GM19468 (cell line): ENCODE results near the gene LOXL1.
"Not testable (repeated sequence)": the region's sequence is repeated elsewhere in the genome, so short reads cannot be mapped to it uniquely, and the experiment has no call there.

Experiments
- ATAC-seq: cut with Tn5 transposase; IDR thresholded peaks from one replicate; pipeline ENCODE4 v1.9.1; 2021; ENCODE audit warnings: mild to moderate bottlenecking, moderate library complexity, moderate number of reproducible peaks; ENCODE audit not compliant: unreplicated experiment; ENCODE audit errors: extremely low read depth

Gene LOXL1

DNA sequence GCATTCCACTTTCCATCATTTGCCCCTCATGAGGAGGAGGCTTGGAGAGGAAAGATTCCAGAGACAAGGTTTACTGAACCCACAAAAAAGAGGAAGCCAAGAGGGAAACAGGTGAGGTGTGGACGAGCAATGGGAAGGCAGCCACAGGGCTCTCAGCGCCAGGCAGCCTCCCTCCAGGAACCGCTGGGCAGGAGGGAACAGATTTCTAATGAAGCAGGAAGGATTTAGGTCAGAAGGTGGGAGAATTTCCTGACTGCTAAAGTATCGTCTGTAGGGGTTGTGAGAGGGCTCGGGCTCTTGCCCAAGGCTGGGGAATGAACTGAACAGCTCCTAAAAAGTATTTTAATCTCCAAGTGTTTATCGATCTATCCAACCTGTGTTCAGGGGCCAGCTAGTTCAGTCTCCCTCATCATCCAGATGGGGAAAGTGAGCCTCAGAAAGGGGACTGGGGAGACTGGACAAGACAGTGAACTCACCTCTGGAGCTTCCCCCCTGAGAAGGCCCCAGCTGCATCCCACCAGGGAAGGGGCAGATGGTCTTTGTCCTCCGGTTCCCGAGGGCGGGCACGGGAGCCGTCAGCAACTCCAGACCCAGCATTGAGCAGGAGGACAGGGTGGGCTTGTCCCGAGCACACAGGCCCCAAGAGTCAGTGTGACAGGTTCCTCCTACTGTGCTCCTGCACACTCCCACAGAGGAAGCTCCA, 10.5 kb downstream of the LOXL1 start:
- no peak for ATAC-seq

DNA sequence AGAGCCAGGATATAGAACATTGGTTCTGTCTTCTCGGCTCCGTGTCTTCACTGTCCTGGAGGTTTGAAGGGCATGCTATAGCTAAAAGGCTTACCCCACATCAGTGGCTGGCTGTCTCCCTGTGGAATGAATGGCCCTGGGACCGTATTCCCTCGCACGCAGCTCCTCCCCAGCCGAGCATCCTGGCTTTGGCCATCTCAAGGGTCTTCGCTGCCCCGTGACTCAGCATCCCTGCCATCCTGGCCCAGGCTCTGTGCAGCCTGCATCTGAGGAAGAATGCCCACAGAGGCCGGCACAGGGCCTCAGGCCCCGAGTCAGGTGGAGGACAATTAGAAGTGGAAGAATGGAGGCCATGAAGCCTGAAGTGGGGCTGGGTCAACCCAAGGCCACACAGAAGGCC, 11.0 kb downstream of the LOXL1 start:
- ATAC-seq = no peak

DNA sequence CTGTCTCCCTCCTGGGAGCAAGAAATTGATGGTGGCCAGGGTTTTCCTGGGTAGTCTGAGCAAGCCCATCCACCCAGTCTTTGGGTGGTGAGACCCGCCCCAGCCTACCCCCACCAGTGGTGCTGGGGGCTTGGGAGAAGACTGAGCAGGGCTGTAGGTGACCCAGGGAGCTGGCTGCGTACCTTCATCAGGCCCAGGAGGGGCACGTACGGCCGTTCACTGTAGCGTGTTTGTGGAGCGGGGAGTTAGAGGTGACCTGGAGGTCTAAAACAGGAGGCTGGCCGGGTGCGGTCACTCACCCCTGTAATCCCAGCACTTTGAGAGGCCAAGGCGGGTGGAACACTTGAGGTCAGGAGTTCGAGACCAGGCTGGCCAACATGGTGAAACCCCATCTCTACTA, 11.5 kb downstream of the LOXL1 start:
- no peak for ATAC-seq

DNA sequence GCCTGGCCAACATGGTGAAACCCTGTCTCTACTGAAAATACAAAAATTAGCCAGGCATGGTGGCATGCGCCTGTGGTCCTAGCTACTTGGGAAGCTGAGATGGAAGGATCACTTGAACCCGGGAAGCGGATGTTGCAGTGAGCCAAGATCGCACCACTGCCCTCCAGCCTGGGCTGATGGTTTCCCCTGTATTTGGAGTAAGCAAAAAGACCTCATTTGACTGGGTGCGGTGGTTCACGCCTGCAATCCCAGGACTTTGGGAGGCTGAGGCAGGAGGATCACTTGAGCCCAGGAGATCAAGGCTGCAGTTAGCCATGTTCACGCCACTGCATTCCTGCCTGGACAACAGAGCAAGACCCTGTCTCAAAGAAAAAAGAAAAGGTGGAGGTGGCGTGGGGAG, 12.3 kb downstream of the LOXL1 start:
- not testable (repeated sequence) for ATAC-seq

DNA sequence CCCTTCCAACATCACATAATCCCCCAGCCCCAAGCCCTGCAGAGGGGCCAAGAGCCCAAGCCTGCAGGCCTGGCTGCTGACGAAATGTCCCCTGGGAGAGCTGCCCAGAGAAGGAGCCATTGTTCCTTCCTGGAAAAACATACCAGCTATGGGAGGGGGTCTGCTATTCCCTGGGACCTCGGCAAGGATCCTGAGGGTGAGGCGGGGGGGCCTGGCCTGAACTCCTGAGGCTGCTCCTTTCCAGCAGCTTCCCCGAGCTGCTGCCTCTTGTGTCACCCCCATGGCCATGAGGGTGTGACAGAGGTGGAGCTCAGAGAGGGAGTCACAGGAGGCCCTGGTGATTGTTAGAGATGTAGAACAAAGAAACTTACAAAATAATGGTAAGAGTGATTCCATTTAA, 12.9 kb downstream of the LOXL1 start:
- ATAC-seq = no peak

DNA sequence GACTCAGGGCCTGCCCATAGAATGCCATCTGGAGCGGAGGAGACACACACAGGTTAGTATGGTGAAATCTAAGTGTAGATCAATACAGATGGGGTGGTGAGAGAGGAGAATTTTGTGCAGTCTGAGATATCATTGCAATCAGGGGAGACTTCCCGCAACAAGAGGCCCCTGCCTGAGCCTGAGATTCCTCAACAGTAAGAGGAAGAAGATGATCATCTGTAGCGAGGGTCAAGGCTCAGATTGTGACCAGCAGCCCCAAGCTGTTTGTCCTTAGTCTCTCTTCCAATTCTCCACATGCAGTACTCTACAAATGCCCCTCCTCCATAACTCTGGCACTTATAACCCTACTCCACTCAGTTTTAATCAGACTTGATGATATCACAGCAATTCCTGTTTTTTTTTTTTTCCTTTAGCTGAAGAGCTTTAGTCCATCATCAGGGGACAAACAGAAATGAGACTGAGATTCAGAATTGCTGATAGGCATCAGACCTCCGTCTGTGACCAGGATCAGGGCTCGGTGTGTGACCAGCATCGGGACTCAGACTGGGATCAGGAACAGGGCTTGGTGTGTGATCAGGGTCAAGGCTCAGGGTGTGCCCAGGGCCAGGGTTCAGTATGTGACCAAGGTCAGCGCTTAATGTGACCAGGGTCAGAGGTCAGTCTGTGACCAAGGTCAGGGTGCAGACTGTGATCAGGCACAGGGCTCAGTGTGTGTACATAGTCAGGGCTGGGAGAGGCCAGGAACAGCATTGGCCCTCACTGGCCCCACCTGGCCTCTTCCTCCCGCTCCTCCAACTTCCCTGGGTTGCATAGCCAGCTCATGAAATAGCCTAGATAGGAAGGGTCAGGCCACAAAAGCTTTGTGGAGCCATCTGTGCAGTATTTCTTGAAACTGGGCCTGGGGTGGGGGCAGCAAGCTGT, 14.1 kb downstream of the LOXL1 start:
- no peak for ATAC-seq

DNA sequence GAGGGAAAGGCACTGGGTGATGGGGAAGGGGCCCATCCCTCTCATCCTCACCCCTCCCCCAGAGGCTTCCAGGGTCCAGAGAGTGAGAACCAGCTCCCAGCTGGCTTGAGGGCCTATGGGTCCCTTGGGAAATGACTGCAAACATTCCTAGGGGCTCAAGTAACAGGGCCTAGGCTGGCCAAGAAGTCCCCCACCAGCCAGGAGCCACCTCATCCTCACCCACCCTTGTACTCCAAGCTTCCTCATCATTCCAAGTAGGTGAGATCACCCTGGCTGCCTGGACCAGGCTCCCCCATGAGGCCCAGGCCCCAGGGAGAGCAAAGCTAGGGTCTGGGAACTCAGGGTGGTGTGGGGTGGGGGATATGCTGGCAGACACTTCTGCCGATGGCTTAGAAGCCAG, 14.8 kb downstream of the LOXL1 start:
- no peak for ATAC-seq

DNA sequence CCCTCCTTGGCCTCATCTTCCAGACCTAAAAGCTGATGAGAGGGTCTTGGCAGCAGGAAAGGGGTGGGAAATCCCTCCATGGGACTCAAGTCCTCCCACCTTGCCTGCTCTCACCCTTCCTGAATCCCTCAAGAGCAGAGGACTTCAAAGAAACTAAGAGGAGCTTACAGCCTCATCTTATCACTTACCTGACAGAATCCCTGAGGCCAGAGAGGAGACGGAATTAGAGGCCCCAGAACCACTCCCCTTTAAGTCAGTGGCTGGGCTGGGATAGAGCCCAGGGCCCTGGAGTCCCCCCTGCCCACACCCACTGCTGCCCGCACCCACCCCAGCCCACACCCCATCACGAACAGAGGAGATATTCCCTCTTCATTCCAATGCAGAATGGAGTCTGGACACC, 15.2 kb downstream of the LOXL1 start:
- ATAC-seq = no peak

DNA sequence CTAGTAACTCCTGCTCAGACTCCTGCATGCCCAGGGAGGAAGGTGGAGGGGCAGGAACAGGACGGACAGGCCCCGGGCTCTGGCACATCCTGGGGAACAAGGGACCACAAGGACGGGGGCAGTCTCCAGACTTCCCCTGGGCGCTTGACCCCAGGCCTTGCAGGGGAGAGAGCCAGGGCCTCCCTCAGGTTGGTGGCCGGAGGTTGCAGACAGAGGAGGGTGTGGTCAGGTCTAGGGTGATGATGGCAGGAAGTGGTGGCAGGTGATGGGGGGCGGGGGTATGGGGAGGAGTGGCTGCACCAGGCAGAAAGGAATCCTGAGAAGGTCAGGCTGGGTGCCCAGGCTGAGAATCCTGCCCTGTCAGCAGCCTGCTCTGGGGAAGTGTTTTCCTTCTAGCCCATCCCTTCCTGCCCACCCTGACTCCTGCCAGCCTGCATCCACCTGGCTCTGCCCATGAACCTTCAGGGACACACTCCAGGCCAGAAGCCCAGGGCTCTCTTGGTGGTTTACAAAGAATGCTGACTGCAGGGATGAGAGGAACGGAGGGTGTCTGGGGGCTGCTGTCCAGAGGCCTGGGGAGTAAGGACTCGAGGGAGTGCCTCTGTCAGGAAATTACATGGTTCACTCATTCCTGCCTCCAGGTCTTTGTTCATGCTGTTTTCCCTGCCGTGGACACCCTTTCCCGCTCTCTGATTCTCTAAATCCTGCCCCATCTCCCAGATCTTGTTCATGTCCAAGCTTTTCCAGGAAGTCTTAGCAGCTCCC, 15.8 kb downstream of the LOXL1 start:
- no peak for ATAC-seq

DNA sequence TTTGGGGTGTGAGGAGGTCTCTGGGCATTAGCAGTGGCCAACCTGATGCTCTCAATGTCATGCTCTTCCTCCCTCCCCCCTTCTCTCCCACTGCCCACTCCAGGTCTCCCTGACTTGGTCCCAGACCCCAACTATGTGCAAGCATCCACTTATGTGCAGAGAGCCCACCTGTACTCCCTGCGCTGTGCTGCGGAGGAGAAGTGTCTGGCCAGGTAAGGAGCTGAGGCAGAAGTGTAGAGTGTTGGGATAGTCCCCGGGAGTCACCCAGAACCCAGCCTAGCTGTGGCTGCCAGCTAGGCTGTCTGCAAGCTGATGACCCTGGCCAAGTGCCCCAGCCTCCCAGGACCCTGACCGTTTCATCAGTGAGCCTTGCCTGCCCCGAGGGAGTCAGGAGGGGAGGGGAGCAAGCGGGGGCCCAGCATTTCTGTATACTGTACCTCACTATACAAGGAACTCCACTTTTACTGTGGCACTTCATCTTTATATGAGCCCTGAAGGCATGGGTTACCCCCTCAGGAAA, 16.5 kb downstream of the LOXL1 start:
- no peak for ATAC-seq

DNA sequence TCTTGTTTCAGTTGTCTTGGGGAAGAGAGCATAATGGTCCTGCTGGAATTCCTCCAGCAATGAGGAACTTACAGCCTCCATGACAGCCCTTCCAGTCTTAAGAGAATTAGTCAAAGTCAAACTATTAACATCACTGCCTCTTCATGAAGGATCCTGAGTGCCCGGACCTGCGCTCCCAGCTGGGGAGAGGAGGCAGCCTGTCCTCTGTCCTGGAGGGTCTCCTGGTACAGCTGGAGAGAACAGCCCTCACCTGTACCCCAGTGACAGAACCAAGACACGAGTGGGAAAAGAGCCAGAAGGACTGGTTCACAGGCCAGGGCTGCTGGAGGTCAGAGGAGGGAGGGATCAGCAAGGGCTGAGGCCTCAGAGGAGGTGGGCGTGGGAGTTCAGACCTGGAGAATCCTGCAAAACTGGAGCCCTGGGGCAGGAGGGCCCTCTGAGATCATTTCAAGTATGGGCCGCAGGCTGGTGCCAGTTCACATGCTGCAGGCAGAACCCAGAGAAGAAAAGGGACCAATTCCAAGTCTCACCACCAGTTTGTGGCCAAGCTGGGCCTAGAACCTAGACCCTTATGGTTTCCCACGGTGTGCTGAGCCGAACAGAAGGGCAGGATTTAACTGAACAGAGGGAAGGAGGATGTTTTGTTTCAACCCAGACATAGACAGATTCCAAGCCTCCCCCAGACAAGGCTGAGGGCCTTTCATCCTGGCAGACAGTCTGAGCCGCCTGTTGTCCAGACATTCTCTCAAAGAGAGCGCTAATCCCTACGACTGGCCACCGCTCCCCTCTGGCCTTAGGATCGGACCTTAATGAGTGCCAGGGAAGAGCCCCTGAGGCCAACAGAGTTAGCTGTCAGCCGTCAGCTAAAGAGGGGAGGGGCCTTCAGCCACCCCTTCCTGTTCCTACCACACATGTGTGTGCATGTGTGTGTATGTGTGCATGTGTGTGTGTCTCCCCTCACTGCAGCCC, 18.2 kb downstream of the LOXL1 start:
- ATAC-seq = no peak

DNA sequence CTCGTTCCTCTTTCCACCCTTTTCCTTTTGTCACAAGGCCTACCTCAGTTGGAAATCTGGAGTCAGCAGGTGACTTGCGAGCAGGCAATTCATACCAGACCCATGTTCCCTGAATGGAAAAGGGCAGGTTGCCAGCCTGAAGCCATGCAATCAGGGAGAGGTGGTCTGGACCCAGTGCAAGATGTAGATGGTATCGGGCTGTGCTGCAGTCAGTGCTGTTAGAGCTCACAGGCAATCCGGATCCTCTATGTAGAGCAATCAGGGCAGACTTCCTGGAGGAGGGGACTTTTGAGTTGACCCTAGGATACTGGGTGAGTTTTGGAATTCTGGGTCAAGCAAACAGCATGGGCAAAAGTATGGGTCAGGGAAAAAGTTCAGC, 18.9 kb downstream of the LOXL1 start:
- no peak for ATAC-seq

DNA sequence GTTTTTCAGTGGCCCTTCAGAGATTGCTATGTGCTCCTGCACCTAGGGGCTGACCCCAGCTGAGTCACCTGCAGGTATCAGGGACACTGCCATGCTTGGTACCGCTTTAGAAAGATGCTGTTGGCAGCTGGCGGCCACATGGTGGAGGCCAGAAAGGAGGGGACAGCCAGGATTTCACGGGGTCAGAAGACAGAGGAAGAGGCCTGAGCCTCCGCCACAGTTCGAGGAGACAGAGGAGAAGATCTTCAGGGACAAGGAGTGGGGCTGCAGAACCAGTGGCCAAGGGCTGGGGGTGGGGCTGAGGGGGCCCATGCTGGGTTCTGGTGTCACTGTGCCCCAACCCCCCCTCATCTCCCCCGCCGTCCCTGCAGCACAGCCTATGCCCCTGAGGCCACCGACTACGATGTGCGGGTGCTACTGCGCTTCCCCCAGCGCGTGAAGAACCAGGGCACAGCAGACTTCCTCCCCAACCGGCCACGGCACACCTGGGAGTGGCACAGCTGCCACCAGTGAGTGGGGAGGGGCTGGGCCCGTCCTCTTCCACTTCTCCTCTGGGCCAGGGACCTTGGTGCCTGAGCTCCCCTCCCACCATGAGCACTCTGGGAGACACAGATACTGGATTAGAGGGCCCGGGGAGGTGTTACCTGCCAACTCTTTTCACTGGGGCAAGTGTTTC, 19.9 kb downstream of the LOXL1 start:
- ATAC-seq = no peak

DNA sequence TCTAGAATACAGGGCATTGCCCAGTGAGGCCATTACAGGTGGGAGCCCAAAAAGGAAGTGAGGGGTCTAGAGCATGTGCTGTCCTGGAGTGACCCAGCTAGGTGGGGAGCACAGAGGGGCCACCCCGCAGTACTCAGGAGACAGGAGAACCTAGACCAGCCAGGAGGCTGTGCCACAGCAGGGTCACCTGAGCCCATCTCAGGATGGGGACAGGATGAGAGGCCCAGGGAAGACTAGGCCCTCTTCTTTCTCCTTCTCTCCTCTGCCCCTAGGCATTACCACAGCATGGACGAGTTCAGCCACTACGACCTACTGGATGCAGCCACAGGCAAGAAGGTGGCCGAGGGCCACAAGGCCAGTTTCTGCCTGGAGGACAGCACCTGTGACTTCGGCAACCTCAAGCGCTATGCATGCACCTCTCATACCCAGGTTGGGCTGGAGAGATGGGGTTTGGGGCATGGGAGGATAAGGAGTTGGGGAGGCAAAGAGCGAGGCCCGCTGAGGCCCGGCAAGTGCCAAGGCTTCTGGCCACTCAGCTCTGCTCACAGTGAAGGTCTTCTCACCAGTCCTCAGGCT, 20.6 kb downstream of the LOXL1 start:
- ATAC-seq = no peak

DNA sequence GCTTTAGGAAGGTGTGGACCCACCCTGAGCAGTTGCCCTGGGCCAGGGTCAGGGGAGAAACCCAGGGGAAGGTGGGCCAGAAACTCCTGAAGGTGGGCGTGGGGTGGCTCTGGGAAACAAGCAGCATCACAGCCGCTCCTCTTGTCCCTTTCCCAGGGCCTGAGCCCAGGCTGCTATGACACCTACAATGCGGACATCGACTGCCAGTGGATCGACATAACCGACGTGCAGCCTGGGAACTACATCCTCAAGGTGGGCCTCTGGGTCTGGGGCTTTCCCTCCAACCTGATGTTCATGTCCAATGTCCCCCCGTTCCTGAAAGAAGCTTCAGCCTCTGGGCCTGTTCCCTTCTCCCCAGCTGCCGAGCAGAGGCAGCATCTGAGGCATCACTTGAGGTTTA, 21.4 kb downstream of the LOXL1 start:
- ATAC-seq = no peak

DNA sequence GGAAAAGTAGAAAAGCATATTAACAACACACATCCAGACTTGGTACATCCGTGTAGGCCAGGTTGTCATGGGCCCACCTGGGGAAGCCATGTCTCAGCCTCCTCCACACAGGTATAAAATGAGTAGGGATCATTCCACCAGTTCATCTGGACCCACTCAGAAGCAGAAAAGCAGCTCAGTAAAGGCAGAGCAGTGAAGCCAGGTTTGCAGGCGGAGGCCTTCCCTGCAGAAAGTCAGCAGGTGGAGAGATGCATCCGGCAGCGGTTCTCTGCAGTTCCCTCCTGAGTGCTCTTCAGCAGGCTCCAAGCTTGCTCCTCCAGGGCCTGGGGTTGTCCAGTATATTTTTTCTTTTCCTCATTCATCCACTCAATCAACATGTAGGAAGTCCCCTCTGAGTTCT, 22.1 kb downstream of the LOXL1 start:
- ATAC-seq = no peak

DNA sequence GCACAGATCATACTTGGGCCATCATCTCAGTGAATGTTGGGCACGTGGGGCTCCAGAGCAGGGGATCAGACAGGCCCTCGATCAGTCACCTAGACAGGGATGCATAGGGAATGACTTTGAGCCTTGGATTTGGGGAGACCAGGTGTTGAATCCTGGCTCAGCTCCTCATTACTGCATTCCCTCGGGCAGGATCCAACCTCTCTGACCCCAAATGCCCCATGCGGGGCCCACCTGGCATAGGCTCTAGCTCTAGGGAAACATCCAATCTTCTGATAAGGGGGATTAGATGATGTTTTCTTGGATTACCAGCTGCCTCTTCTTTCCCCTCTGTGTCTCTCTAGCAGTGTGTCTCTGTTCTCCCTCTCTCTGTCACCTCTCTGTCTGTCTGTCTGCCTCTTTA, 22.7 kb downstream of the LOXL1 start:
- no peak for ATAC-seq

DNA sequence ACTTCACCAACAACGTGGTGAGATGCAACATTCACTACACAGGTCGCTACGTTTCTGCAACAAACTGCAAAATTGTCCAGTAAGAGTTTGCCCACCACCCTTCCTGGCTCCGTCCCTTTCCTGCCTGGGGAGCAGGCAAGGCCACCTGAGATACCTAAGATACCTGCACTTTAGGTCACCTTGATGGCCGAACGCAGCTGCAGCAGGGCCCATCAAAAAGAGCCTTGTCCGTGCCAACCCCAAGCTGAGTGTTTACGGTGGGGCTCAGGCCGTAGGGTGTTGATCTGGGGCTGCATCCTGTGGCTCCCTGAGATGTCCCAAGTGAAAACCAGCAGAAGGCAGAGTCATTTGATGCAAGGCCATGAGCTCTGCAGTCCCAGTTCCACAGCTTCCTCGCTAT, 23.2 kb downstream of the LOXL1 start:
- no peak for ATAC-seq

DNA sequence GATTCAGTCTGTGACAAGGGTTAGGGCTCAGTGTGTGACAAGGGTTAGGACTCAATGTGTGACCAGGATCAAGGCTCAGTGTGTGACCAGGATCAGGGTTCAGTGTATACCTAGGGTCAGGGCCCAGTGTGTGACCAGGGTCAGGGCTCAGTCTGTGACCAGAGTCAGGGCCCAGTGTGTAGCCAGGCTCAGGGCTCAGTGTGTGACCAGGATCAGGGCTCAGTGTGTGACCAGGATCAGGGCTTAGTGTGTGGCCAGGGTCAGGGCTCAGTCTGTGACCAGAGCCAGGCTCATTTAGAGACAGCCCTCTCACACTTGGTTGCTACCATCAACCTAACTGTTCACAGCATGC, 24.2 kb downstream of the LOXL1 start:
- ATAC-seq = no peak
